MCF 10A (cell line): ENCODE results near the gene PIM3. TPM values are rescaled to one million over a fixed set of nuclear protein-coding genes. Genes with fewer than 3 reads are reported as not detected.

Source experiments
- BruUV-seq: library from RNA; stranded (reverse); fragments of 400-500 nt; replicated peaks from 2 replicates; lab custom pipeline; 2021; lab: Mats Ljungman, UMichigan
- CTCF ChIA-PET: fragments of 300-600 bp; sonication (Branson Sonifier 250); formaldehyde crosslinking; extraction: SDS; loops from one replicate; lab custom pipeline; 2021; ENCODE audit warnings: antibody characterized with exemption, inconsistent platforms; lab: Yijun Ruan, JAX
- POLR2A ChIA-PET: fragments of 300-600, 350-650 bp; sonication (Branson Sonifier 250); formaldehyde crosslinking; extraction: SDS; loops from one replicate; lab custom pipeline; 2020; ENCODE audit warnings: antibody characterized with exemption, inconsistent platforms; lab: Yijun Ruan, JAX
- DNase-seq: peaks from one replicate; pipeline ENCODE4 v3.0.0-alpha.2; 2018; ENCODE audit not compliant: unreplicated experiment
- H3K27ac Mint-ChIP-seq: one replicate; pipeline ENCODE4 v1.8.0; 2022; ENCODE audit warnings: mild to moderate bottlenecking, low read depth, mixed read lengths; ENCODE audit not compliant: unreplicated experiment
- H3K27me3 Mint-ChIP-seq: one replicate; pipeline ENCODE4 v1.8.0; 2022; ENCODE audit warnings: mixed read lengths; ENCODE audit not compliant: insufficient read depth, unreplicated experiment
- H3K36me3 Mint-ChIP-seq: one replicate; pipeline ENCODE4 v1.8.0; 2022; ENCODE audit warnings: mild to moderate bottlenecking, moderate library complexity, mixed read lengths; ENCODE audit not compliant: insufficient read depth, unreplicated experiment
- H3K4me1 Mint-ChIP-seq: one replicate; pipeline ENCODE4 v1.8.0; 2022; ENCODE audit warnings: mixed read lengths; ENCODE audit not compliant: insufficient read depth, unreplicated experiment
- H3K4me3 Mint-ChIP-seq: one replicate; pipeline ENCODE4 v1.8.0; 2022; ENCODE audit warnings: mild to moderate bottlenecking, moderate library complexity, mixed read lengths; ENCODE audit not compliant: unreplicated experiment
- H3K9me3 Mint-ChIP-seq: one replicate; pipeline ENCODE4 v1.8.0; 2022; ENCODE audit warnings: mixed read lengths; ENCODE audit not compliant: unreplicated experiment
- CTCF ChIP-seq: fragments of 200-600 bp; IDR thresholded peaks from one replicate; pipeline ENCODE4 v1.8.0; 2022; ENCODE audit warnings: antibody characterized with exemption, mild to moderate bottlenecking; ENCODE audit not compliant: unreplicated experiment
- intact Hi-C: fragments of 100-400 bp; cut with micrococcal nuclease; formaldehyde crosslinking; loops from 2 replicates; pipeline ENCODE4 v1.14.1; 2022
- total RNA-seq: library from RNA; stranded (reverse); gene quantifications from 2 replicates; pipeline ENCODE4 v1.2.3, GENCODE V29; 2022

The PIM3 gene
- total RNA-seq, 1 experiment from 2014 or later = 56.3 TPM

GRCh38 chr22:49996518-49997250 lies 36.1 kb downstream of the PIM3 start:
- Mint-ChIP-seq H3K27me3 (no peaks in the 10 kb centered on the region), H3K4me1 (peaks cover 14% of the 10 kb centered on the region), H3K36me3 (no peaks in the 10 kb centered on the region), H3K9me3 (peaks cover under 1% of the 10 kb centered on the region), H3K27ac (no peak overlapping the region), H3K4me3 (no peak overlapping the region)
- ChIA-PET CTCF (interaction anchor here (0.7 to 1.4 kb wide), 3 partner anchors 33 to 230 kb away, joined by 3 to 4 read pairs (median 3); no protein-coding TSS in a partner anchor), POLR2A (no interaction called here)
- no peak for TF ChIP-seq CTCF
- intact Hi-C loops = no loop called here
- no peak for DNase-seq
- no TSS peak for BruUV-seq

DNA sequence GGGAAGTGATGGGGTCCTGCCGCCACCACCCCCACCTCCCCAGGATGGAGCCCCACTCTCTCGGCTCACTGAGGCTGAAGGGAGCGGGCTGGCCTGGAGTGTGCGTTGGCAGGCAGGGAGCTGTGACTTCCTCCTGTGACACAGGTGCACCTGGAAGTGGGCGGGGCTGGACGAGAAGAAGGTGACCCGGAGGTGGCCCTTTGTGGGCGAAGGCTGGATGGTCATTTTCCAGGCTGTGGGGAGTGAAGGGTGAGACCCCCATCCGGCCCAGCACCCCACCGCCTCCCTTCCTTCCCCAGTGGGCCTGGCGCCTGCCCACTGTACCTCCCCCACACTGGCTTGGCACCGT lies 36.7 kb downstream of the PIM3 start:
- no peak for TF ChIP-seq CTCF
- no peaks in the 10 kb centered on the region for H3K9me3 Mint-ChIP-seq
- no TSS peak for BruUV-seq
- H3K36me3 Mint-ChIP-seq = no peaks in the 10 kb centered on the region
- H3K4me3 Mint-ChIP-seq = no peak overlapping the region
- no peaks in the 10 kb centered on the region for H3K27me3 Mint-ChIP-seq
- intact Hi-C loops = no loop called here
- DNase-seq = no peak
- CTCF ChIA-PET = interaction anchor here (1.0 to 1.4 kb wide), 2 partner anchors 32 to 58 kb away, joined by 3 to 4 read pairs; no protein-coding TSS in a partner anchor
- H3K27ac Mint-ChIP-seq = no peak overlapping the region
- peaks cover 14% of the 10 kb centered on the region for H3K4me1 Mint-ChIP-seq
- POLR2A ChIA-PET = no interaction called here

- ChIA-PET CTCF (interaction anchor here (1.4 kb wide), 1 partner anchor 31 kb away, joined by 3 read pairs; no protein-coding TSS in a partner anchor), POLR2A (no interaction called here)
- Mint-ChIP-seq H3K4me1 (peaks cover 10% of the 10 kb centered on the region), H3K9me3 (no peaks in the 10 kb centered on the region), H3K36me3 (no peaks in the 10 kb centered on the region), H3K4me3 (no peak overlapping the region), H3K27me3 (no peaks in the 10 kb centered on the region), H3K27ac (no peak overlapping the region)
- intact Hi-C loops = no loop called here
- BruUV-seq = no TSS peak
- no peak for TF ChIP-seq CTCF
- DNase-seq = no peak
Observed at GRCh38 chr22:49997932-49998717, 37.6 kb downstream of the PIM3 start.

DNA sequence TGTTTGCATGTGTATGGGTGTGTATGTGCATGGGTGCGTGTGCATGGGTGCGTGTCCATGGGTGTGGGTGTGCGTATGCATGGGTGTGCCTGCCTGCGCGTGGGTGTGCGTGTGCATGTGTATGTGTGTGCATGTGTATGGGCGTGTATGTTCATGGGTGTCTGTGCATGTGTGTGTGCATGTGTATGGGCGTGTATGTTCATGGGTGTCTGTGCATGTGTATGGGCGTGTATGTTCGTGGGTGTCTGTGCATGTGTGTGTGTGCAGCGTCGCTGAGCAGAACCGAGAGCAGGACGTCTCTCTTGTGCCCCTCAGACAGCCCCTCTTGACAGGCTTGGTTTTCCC lies 38.1 kb downstream of the PIM3 start:
- no peak for TF ChIP-seq CTCF
- Mint-ChIP-seq H3K36me3 (no peaks in the 10 kb centered on the region), H3K9me3 (no peaks in the 10 kb centered on the region), H3K27me3 (no peaks in the 10 kb centered on the region), H3K4me3 (no peak overlapping the region), H3K4me1 (peaks cover 6% of the 10 kb centered on the region), H3K27ac (no peak overlapping the region)
- BruUV-seq = no TSS peak
- POLR2A ChIA-PET = no interaction called here
- CTCF ChIA-PET = interaction anchor here (1.1 kb wide), 1 partner anchor 8 kb away, joined by 5 read pairs; no protein-coding TSS in a partner anchor
- intact Hi-C loops = no loop called here
- no peak for DNase-seq
